NCI-H146 treated with DMSO at 0.1 percent for 48 hours (cell line): ENCODE results near the gene GNAZ.
"Not testable (repeated sequence)": the region's sequence is repeated elsewhere in the genome, so short reads cannot be mapped to it uniquely, and the experiment has no call there.

Experiments
- DNase-seq: peaks from one replicate; lab custom pipeline; 2025; ENCODE audit not compliant: unreplicated experiment; lab: John Stamatoyannopoulos, UW

The GNAZ gene

DNA sequence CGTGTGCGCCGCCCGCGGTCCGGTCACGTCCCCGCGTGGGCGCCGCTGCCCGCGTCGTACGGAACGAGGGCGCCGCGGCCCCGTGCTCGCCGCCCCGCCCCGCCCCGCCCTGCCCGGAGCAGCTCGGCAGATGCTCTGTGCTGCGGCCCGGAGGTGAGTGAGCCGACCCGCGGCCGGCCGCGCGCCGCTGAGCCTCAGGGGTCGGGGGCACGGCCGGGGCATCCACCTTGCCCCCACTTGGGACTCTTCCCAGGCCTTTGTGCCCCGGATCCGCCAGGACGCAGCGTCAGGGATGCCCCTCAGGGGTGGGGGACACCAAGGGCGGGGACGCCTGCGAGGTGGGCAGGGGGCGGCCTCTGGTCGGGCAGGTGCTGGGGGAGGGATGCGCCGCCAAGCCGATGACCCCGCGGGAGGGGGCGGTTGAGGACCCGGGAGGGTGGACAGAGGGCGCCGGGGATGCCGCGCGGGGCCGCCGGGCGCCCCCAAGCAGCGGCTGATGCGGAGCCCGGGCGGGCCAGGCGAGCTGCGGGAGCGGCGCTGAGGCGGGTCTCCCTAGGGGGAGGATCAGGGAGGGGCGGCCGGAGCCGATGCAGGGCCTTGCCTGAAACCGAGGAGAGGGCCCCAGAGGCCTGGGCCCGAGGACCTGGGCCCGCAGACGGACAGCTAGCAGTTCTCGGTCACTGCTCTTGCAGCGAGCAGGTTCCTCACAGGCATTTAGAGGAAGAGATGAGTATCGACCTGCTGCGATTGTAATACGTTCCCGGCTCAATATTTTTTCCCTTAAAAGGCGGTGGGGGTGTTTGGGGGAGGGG is at the start of gene GNAZ:
Gene GNAZ (plus strand): TSS at position 102 of the 812 bp plus-strand sequence. CDS start 25,177 bp downstream, outside the sequence.
- no peak for DNase-seq

DNA sequence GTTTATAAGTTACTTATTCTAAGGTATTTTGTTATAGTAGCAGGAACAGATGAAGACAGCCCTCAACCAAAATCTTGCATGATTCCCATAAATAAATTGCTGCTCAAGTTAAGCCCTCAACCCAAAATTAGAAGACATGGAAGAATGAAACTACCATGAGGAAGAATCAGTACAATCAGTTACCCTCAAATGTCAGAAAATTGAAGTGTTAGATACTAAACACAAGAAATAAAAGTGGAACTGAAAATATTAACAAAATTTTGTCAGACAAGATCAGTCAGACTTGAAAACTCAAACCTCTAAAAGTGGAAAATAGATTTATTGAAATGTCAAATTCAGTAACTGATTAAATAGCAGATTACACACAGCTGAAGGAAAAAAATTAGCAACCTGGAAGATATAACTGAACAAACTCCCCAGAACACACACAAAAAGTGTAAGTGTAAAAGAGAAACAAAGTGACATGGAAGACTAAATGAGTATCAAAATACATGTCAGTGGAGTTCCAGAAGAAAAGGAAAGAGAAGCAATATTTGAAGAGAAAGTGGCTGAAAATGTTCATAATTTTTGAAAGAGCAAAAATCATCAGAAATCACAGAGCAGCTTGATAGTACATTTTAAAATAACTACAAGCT is 49.5 kb upstream of the GNAZ start:
- no peak for DNase-seq

- DNase-seq, result not testable (repeated sequence)
These were observed 48.5 kb upstream of the GNAZ start for GRCh38 chr22:23021660-23022353.

DNA sequence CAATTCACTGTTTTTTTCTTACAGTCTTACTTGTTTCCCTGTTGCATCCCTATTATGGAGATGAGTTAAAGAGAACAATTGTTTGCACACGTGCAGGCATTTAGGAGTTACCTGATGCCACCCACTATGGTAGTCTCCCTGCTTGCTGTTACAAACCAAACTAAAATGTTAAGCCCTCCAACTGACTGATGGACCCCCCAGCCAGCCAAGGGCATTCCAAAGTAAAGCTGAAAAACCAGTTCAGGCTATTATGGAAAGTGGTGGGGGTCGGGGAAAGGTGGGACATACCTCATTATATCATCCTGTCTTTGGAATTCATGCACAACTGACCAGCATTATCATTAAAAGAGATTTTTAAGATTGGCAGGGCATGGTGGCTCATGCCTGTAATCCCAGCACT is 47.0 kb upstream of the GNAZ start:
- DNase-seq, result no peak

DNA sequence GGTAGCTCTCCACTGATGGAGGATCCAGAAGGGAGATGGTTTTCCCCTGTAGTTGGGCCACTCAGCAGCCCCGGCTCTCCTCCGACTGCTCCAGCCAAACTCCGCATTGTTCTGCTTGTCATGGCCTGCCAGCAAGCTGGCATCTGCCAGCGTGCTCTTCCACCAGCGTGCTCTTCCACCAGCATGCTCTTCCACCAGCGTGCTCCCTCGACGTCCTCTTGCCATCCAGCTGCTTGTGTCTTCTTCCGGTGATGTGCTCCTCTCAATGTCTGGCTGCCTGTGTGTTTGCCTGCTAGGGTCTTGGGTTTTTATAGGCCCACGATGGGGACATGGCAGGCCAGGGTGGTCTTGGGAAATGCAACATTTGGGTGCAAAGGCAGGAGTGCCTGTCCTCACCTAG is 43.5 kb upstream of the GNAZ start:
- no peak for DNase-seq

GRCh38 chr22:23027849-23028248 is 42.5 kb upstream of the GNAZ start:
- not testable (repeated sequence) for DNase-seq

DNA sequence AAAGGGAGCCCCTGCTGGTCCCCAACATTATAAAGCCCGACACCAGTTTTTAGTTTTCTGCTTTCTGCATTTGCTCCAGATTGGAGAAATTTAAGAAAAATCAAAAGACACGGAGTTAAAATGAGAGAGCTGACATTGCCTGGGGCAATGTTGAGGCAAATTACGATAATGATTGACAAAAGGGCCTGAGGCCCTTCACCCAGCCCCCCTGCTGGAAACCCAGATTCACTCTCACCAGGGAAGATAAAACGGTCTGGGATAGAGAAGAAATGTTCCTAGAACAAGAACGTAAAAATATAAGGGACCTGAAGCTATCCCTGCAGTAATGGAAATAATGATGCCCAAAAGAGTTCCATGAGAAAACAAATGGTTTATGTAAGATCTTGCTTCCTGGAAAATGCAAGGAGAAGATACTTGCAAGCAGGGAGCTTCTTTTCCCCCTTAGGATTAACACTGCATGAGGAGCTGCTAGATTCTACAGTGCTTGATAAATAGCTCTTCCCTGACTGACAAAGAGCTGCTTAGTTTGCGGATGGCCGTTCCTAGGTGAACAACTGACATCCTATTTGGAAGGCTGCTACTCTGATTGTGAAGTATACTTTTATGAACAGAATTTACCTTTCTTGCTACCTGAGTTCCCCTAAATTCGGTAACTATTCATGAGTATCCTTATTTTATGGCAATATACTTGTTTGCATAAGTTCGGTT is 40.6 kb upstream of the GNAZ start:
- DNase-seq, result peak; percentile 63

- DNase-seq, result no peak
These were observed 38.9 kb upstream of the GNAZ start for GRCh38 chr22:23031381-23031780.

- no peak for DNase-seq
These were observed 38.5 kb upstream of the GNAZ start for GRCh38 chr22:23031786-23032185.

DNA sequence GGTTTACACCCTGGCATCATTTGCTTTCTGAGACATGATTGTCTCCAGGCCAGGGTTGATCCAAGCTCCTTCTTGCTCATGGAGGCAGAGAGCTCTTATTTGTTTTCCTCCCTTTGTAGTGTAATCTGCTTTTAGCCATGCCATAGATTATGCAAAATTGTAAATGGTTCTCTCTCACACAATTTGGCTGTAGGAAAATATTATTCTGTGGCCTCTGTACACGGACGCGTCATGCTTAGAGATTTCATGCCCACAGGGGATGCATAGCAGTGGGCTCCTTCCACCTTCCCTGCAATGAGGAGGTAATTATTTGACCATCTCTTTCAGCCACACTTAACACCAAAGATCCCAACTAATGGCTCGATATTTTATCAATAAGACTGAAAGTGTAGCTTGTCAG is 37.7 kb upstream of the GNAZ start:
- DNase-seq, result no peak

GRCh38 chr22:23033116-23033905 is 37.0 kb upstream of the GNAZ start:
- DNase-seq, result no peak

DNA sequence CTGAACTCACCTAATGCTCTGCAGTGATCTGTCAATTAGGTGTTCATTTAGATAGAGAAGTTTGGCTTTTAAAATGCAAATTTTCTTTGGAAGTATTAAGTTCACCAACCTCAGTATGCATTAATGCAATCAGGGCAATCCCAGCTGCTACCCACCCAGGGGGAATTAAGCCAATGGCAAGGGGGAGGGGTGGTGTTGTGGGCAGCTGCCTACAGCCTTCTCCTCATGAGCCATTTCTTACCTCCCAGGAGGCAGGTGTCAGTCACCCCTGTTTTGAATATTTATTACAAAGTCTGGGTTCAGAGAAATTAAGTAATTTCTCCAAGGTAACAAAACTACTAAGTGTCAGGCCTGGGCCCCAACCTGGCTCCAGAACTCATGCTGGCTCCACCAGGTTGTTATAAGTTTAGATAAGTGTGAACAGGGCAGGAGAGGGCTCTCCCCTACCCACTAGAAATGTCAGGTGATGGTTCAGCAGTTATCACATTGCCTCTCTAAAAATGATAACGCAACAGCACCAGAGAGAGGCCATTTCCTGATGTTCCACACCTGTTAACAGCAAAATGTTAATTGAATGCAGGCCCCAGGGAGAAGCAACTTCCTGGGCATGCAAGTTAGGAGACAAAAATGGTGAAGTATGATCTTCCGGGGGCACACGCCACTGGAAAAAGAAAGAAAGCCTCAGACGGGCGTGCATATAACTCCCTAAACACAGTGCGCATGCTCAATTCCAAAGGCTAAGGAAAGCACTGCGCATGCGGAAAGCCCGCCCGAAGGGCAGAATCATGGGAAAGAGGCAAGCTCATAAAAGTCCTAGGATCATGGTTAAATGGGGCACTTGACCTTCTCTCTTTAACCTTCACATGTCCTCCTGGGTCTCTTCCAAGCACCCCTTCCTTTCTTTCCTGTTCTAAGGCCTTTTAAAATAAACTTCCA is 35.4 kb upstream of the GNAZ start:
- DNase-seq, result no peak

DNA sequence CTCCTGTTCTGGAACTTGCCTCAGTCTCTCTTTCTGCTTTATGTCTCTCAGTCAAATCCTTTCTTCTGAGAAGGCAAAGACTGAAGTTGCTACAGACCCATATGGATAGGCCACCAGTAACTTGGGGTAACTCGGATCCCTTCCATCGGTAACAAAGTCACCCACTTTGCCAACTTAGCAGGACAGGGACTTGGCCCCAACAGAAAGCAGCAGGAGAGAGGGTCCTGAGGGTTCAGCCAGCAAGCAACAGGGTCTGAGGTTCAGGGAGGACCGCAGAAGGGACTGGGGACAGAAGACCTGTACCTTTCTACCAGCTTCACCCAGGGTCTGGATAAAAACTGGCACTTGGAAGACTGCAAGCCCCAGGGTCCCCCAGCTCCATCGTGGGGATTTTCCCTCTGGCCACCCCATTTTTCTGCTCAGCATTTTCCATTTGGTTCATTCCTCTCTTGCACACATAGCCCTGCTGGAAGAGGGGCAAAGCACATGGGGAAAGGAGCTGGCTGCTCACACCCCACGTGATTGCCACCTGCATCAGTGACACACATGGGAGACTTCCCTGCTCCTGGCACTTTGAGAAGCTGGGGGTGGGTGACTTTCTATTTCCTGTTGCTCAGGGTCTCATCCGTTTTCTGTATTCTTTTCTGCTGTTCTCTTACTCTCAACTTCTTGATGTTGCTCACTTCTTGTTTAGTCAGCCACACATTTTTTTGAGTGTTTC is 34.6 kb upstream of the GNAZ start:
- DNase-seq, result no peak

- no peak for DNase-seq
These were observed 33.5 kb upstream of the GNAZ start for GRCh38 chr22:23036684-23037428.

GRCh38 chr22:23037429-23038333 is 32.6 kb upstream of the GNAZ start:
- DNase-seq, result no peak

DNA sequence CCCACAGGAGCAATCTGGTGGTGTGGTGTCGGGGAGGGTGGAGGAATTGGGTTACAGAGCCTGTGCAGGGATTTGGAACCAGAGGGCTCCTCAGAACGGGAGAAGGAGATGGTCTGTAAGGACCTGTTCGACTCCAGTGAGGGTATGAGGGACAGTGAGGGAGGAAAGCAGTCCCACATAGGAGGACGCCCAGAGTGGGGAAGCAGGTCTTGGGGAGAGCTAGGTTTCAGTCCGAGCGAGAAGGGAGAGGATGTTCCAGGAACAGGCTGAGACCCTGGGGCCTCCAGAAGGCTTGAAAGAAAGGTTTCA is 32.0 kb upstream of the GNAZ start:
- DNase-seq, result no peak

DNA sequence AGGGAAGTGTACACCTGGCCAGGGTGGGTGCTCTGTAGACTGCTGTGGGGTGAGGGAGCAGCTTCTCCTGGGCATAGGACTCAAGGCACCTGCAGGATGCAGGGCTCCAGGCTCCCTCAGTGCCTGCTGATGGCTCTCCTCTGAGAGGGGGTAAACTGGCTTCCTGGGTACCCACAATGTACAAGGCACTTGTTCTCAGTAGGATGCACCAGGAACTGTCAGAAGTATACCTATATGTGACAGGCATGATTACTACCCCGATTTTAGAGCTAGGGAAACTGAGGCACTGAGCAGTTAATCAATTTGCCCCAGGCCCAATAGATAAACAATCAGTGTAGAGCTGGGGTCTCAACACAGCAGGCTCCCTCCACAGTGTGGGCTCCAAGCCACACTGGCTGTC is 31.4 kb upstream of the GNAZ start:
- DNase-seq, result no peak
